Mucosa of gallbladder (tissue), 1 donor: ENCODE data around the gene RBFOX2. TPM values are rescaled to one million over a fixed set of nuclear protein-coding genes. Genes with fewer than 3 reads are reported as not detected.
"Not testable (repeated sequence)": the region's sequence is repeated elsewhere in the genome, so short reads cannot be mapped to it uniquely, and the experiment has no call there.

Experiments used
- DNase-seq: peaks from one replicate; pipeline ENCODE4 v3.0.0-alpha.2; 2020; ENCODE audit warnings: low spot score
- total RNA-seq: library from RNA; stranded (reverse); gene quantifications from one replicate; pipeline ENCODE4 v1.2.1, GENCODE V29; 2021
- donor health status: DM: no; HTN: no; CAD: no.

The RBFOX2 gene
- total RNA-seq, 1 donor from 2014 or later = 81.1 TPM

GRCh38 chr22:36008565-36008964 lies 20.1 kb downstream of the RBFOX2 start:
- DNase-seq = no peak

- no peak for DNase-seq
Observed at GRCh38 chr22:36008131-36008530, 20.5 kb downstream of the RBFOX2 start.

- DNase-seq = no peak
Observed at GRCh38 chr22:36003972-36004674, 24.5 kb downstream of the RBFOX2 start.

- DNase-seq = no peak
Observed at GRCh38 chr22:36002718-36003260, 25.8 kb downstream of the RBFOX2 start.

GRCh38 chr22:36002084-36002483 lies 26.5 kb downstream of the RBFOX2 start:
- DNase-seq = no peak

GRCh38 chr22:35998748-35999147 lies 29.9 kb downstream of the RBFOX2 start:
- DNase-seq = no peak

GRCh38 chr22:35997438-35997837 lies 31.2 kb downstream of the RBFOX2 start:
- DNase-seq = no peak

- DNase-seq = no peak
Observed at GRCh38 chr22:35996596-35996995, 32.0 kb downstream of the RBFOX2 start.

- peak; percentile 78 for DNase-seq
Observed at GRCh38 chr22:35995772-35996171, 32.9 kb downstream of the RBFOX2 start.

GRCh38 chr22:35995348-35995747 lies 33.3 kb downstream of the RBFOX2 start:
- DNase-seq = no peak

GRCh38 chr22:35993727-35994126 lies 34.9 kb downstream of the RBFOX2 start:
- DNase-seq = not testable (repeated sequence)

- no peak for DNase-seq
Observed at GRCh38 chr22:35993048-35993714, 35.4 kb downstream of the RBFOX2 start.

- no peak for DNase-seq
Observed at GRCh38 chr22:35991168-35991567, 37.5 kb downstream of the RBFOX2 start.

- no peak for DNase-seq
Observed at GRCh38 chr22:35988030-35988429, 40.6 kb downstream of the RBFOX2 start.

- no peak for DNase-seq
Observed at GRCh38 chr22:35987487-35987886, 41.1 kb downstream of the RBFOX2 start.

GRCh38 chr22:35986088-35986487 lies 42.5 kb downstream of the RBFOX2 start:
- peak; percentile 55 for DNase-seq

GRCh38 chr22:35985371-35985770 lies 43.3 kb downstream of the RBFOX2 start:
- no peak for DNase-seq

- DNase-seq = no peak
Observed at GRCh38 chr22:35984183-35985175, 44.1 kb downstream of the RBFOX2 start.

GRCh38 chr22:35981900-35982299 lies 46.7 kb downstream of the RBFOX2 start:
- DNase-seq = no peak

- DNase-seq = no peak
Observed at GRCh38 chr22:35978889-35979288, 49.7 kb downstream of the RBFOX2 start.

GRCh38 chr22:35978201-35978600 lies 50.4 kb downstream of the RBFOX2 start:
- DNase-seq = no peak

GRCh38 chr22:35977136-35977535 lies 51.5 kb downstream of the RBFOX2 start:
- no peak for DNase-seq
